SIG-M5 treated with dmso at 0.1 percent for 504 hours (cell line): ENCODE measurements around the gene TTC39C.
A peak's percentile ranks its signal among the peaks of the same experiment; 100 is the strongest.
"Not testable (repeated sequence)": the region's sequence is repeated elsewhere in the genome, so short reads cannot be mapped to it uniquely, and the experiment has no call there.

Experiments used
- DNase-seq: peaks from one replicate; lab custom pipeline; 2025; ENCODE audit not compliant: unreplicated experiment; lab: John Stamatoyannopoulos, UW

TTC39C gene

GRCh38 chr18:24127735-24128134 is 113.2 kb downstream of the TTC39C start:
- no peak for DNase-seq

- no peak for DNase-seq
Observed at GRCh38 chr18:24128700-24129099, 114.1 kb downstream of the TTC39C start.

DNA sequence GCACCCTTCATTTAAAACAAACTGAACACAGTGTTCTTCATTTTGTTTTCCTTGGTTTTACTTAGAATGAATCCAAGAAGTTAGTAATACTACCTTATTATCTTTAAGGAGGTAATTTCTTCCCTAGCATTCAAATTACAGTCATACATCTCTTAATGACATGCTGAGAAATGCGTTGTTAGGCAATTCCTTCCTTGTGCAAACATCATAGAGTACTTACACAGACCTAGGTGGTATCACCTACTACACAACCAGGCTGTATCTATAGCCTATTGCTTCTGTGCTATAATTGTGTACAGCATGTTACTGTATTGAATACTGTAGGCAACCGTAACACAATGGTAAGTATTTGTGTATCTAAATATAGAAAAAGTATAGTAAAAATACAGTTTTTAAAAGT is 115.9 kb downstream of the TTC39C start:
- DNase-seq: no peak

DNA sequence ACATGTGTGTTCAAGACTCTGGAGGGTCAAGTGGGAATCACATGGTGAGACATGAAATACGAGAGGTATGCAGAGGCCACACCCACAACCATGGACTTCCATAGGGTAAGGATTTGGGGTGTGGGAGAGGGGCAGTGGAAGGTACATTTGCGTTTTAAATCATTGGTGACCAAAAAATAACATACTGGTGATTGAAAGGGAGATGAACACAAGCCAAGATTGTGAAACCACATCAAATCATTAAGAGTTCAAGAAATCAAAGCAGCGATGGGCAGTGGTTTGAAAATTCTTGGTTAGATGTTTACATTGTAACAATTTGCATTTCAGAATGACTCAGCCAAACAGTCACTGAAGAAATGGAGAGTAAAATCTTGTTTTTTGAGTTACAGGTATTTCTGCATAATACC is 122.4 kb downstream of the TTC39C start:
- DNase-seq: no peak

DNA sequence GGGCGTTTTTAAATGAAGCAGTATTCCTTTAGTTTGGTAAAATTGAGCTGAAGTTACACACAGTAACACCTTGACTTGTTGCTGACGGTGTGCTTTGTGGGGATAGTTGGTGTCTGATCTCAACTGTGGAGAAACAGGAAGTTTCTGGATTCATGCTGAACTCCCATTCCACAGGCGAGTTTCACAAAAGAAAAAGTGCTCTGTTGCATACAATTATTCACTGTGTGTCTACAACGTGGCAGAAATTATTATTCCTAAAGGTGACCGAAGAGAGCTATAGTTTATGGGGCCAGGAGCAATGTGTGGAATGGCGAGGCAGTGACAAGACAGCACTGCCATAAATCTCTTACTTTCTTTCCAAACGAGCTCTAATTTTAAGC is 123.8 kb downstream of the TTC39C start:
- no peak for DNase-seq

- peak; percentile 25 for DNase-seq
Observed at GRCh38 chr18:24138789-24139616, 124.4 kb downstream of the TTC39C start, which contains the start of gene CABYR. Gene CABYR, plus strand, starts transcription at chr18:24139062. Its CDS starts 4,053 bp downstream, at chr18:24143115.

GRCh38 chr18:24140697-24141096 is 126.1 kb downstream of the TTC39C start:
- DNase-seq: no peak

DNA sequence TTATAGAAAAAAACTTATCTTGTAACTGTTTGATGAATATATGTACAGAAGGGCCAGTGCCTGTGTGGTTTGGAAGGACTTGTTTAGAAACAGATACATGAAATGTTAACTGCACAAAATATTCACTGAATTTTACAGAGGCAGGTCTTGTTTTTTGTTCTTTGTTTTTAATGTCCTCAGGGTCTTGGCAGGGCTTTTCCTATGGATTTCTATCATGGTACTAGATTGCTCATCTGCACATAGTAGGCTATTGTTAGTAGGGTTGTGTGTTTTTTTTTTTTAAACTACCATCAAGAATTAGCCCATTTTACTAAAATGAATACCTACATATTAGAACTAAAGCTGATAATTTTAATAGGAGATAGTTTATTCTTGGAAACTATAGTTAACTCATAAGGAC is 127.8 kb downstream of the TTC39C start:
- DNase-seq: no peak

- not testable (repeated sequence) for DNase-seq
Observed at GRCh38 chr18:24149591-24149990, 135.0 kb downstream of the TTC39C start.

DNA sequence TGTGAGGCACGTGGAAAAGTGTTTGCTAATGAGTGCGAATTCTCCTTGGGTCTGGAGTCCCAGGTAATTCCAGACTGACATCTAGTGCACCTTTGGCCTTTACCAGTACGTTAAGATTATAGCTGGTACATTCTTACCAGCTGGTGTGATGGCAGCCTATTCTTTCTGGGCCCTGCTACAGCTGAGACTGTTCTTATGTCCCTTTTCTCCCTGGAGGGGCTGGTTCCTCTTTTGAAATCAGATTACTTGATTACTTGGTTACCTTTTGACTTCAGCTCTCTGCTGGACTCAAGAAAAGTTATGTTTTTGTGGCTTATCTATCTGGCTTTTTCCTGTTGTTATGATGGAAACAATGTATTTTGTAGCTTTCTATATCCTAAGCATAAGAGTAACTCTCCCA is 138.8 kb downstream of the TTC39C start:
- DNase-seq: no peak

DNA sequence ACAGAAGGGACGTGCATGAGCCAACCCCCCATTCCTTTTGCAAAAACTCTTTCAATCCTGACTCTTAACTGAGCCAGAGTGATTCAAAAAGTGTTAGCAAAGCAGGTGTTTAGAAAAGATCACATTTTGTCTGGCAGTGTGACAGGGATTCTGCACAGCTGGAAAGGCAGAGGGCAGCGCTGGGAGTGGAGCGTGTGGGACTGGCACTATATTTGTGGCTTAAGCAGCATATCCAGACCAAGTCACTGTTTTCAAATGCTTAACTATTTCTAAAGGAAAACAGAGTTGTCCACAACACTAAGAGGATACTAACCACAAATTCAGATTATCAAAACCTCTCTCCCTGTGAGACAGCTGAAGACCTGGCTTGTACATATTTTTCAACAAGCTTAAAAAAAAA is 143.3 kb downstream of the TTC39C start:
- DNase-seq: no peak

- DNase-seq: no peak
Observed at GRCh38 chr18:24160086-24160485, 145.5 kb downstream of the TTC39C start.

DNA sequence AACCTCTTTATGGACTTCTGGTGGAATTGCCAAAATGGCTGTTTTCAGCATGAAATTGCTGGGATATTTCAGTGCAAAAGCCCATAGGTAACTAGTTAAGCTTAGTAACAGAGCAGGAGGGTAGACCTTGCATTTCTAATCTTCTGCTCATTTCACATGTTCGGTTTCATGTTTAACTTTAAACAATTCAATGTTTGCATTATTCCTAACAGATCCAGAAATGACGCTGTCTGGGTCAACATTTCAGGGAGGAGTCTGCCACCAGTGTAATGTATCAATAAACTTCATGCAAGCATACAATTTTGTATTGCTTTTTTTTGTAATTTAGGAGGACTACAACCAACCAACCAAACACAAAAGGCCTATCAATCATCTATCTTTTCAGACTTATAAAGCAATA is 146.8 kb downstream of the TTC39C start:
- no peak for DNase-seq

- DNase-seq: no peak
Observed at GRCh38 chr18:24168496-24168895, 153.9 kb downstream of the TTC39C start.

- no peak for DNase-seq
Observed at GRCh38 chr18:24170360-24170759, 155.8 kb downstream of the TTC39C start.

- DNase-seq: no peak
Observed at GRCh38 chr18:24173997-24174396, 159.4 kb downstream of the TTC39C start.

- peak; percentile 55 for DNase-seq
Observed at GRCh38 chr18:24176727-24177416, 162.3 kb downstream of the TTC39C start.

- DNase-seq: no peak
Observed at GRCh38 chr18:24177499-24178133, 163.1 kb downstream of the TTC39C start.

GRCh38 chr18:24180048-24180447 is 165.5 kb downstream of the TTC39C start:
- DNase-seq: no peak

DNA sequence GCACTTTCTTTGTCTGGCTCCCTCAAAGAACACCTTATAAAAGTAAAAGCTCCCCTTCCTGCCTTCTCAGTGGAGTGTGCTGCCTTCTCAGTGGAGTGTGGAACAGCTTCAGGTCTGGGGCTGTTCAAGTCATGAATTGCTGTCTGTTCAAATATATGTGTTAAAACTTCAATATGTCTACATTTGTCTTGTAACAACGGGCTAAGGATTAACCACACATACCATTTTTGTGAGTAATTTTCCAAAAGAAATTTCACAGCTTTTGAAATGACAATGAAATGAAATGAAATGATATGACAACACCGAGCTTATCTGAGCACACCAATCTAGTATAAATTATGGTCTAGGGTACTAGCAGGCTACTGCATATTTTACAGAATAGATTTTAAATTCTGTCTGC is 167.3 kb downstream of the TTC39C start:
- DNase-seq: no peak
